K562 (cell line): ENCODE results near the gene LMAN2. TPM values are rescaled to one million over a fixed set of nuclear protein-coding genes. Genes with fewer than 3 reads are reported as not detected.

Experiments
- CBFA2T2 ChIP-seq: fragments of 450-650 bp; conservative IDR thresholded peaks from 2 replicates; pipeline ENCODE4 v1.6.1; 2017; ENCODE audit warnings: mild to moderate bottlenecking
- DACH1 ChIP-seq: fragments of 450-650 bp; IDR thresholded peaks from 2 replicates; pipeline ENCODE4 v1.6.1; 2018; ENCODE audit not compliant: partially characterized antibody
- DIDO1 ChIP-seq: fragments of 450-650 bp; IDR thresholded peaks from 2 replicates; pipeline ENCODE4 v1.6.1; 2016; ENCODE audit warnings: low read depth, missing biosample characterization, missing genetic modification characterization
- ELF4 ChIP-seq: fragments of 450-650 bp; formaldehyde crosslinking; IDR thresholded peaks from 2 replicates; pipeline ENCODE4 v1.4.0; 2022; ENCODE audit warnings: missing genetic modification characterization
- HLTF ChIP-seq: fragments of 450-650 bp; IDR thresholded peaks from 2 replicates; pipeline ENCODE4 v1.6.1; 2016
- HMG20A ChIP-seq: fragments of 450-650 bp; formaldehyde crosslinking; conservative IDR thresholded peaks from 2 replicates; pipeline ENCODE4 v1.4.0; 2020; ENCODE audit warnings: mild to moderate bottlenecking, mixed read lengths
- ILF3 ChIP-seq: fragments of 450-650 bp; IDR thresholded peaks from 2 replicates; pipeline ENCODE4 v1.6.1; 2018; ENCODE audit warnings: antibody characterized with exemption, mild to moderate bottlenecking, moderate library complexity, borderline replicate concordance
- MIER1 ChIP-seq: fragments of 450-650 bp; IDR thresholded peaks from 2 replicates; pipeline ENCODE4 v1.6.1; 2016; ENCODE audit warnings: antibody characterized with exemption, mild to moderate bottlenecking, low read depth
- NCOA4 ChIP-seq: fragments of 450-650 bp; IDR thresholded peaks from 2 replicates; pipeline ENCODE4 v1.6.1; 2018; ENCODE audit warnings: mild to moderate bottlenecking; ENCODE audit not compliant: partially characterized antibody
- POLR2G ChIP-seq: fragments of 200-400 bp; formaldehyde crosslinking; IDR thresholded peaks from 2 replicates; pipeline ENCODE4 v1.6.1; 2017; ENCODE audit warnings: low read depth, mild to moderate bottlenecking, antibody characterized with exemption, low read length, moderate library complexity
- RAD21 ChIP-seq, 2 experiments: fragments of 250-450 bp in 1 of 2; fragments of 450-650 bp in 1 of 2; sonication (Bioruptor Pico) in 1 of 2; formaldehyde crosslinking in 1 of 2; IDR thresholded peaks in 1 of 2; conservative IDR thresholded peaks in 1 of 2; 2 replicates each; pipeline versions ENCODE4 v1.4.0 to v1.8.0; 2020 to 2022; ENCODE audit warnings: mild to moderate bottlenecking in 2 of 2, moderate library complexity in 1 of 2
- STAG1 ChIP-seq: sonication (generic); formaldehyde crosslinking; IDR thresholded peaks from 2 replicates; pipeline ENCODE4 v1.5.0; 2020; ENCODE audit warnings: missing genetic modification reagents, borderline replicate concordance
- TAF9B ChIP-seq: fragments of 450-650 bp; IDR thresholded peaks from 2 replicates; pipeline ENCODE4 v1.6.1; 2018; ENCODE audit warnings: mild to moderate bottlenecking; ENCODE audit not compliant: partially characterized antibody
- TEAD4 ChIP-seq, 2 experiments: sonication (generic) in 1 of 2; formaldehyde crosslinking in 1 of 2; IDR thresholded peaks; 2 replicates each; pipeline versions ENCODE4 v1.6.1 to v1.8.0; 2012 to 2022; ENCODE audit warnings: borderline replicate concordance in 1 of 2, inconsistent platforms in 1 of 2, low read length in 1 of 2, mild to moderate bottlenecking in 1 of 2, missing genetic modification reagents in 1 of 2
- ZC3H11A ChIP-seq: IDR thresholded peaks from 2 replicates; pipeline ENCODE4 v1.6.1; 2012; ENCODE audit warnings: low read depth, low read length, improper control_type of control experiment
- ZNF143 ChIP-seq: sonication (generic); formaldehyde crosslinking; IDR thresholded peaks from 2 replicates; pipeline ENCODE4 v1.9.0; 2022; ENCODE audit warnings: mild to moderate bottlenecking, missing genetic modification reagents
- ZNF184 ChIP-seq: sonication (generic); formaldehyde crosslinking; IDR thresholded peaks from 2 replicates; pipeline ENCODE4 v1.5.0; 2020; ENCODE audit warnings: missing genetic modification reagents
- polyA plus RNA-seq, 8 experiments: library from polyadenylated mRNA; depleted of rRNA in 4 of 8; stranded (reverse) in 5 of 8; unstranded in 3 of 8; fragments of >200 nt; fragmentation: Nextera tagmentation in 2 of 8; fragmentation: Illumina TruSeq in 1 of 8; extraction: Ambion mirVana in 2 of 8; extraction: Trizol in 1 of 8; gene quantifications; 2 replicates each; pipeline versions ENCODE4 v1.2.1 to v1.2.3, GENCODE V29; 2011 to 2014; ENCODE audit warnings: inconsistent platforms in 1 of 8, missing spikeins in 1 of 8
- total RNA-seq, 7 experiments: library from RNA; depleted of rRNA in 6 of 7; stranded (reverse); fragments of >200 nt in 6 of 7; fragmentation: Illumina TruSeq in 2 of 7; extraction: Trizol in 2 of 7; gene quantifications; 2 replicates each; pipeline versions ENCODE4 v1.2.1 to v1.2.3, GENCODE V29; 2011 to 2021; ENCODE audit warnings: low replicate concordance in 1 of 7
- TF ChIP-seq, protein P1 (sequence below): sonication (generic); formaldehyde crosslinking; IDR thresholded peaks from 2 replicates; pipeline ENCODE4 v1.8.1; 2023; ENCODE audit warnings: mild to moderate bottlenecking, missing genetic modification reagents
- TF ChIP-seq, protein P2 (sequence below): conservative IDR thresholded peaks from 2 replicates; pipeline ENCODE4 v1.6.1; 2011; ENCODE audit warnings: low read depth, mild to moderate bottlenecking, low read length; ENCODE audit not compliant: control insufficient read depth
- TF ChIP-seq, protein P3 (sequence below), 3 experiments: fragments of 200-800 bp in 1 of 3; fragments of 250-450 bp in 1 of 3; fragments of 450-650 bp in 1 of 3; sonication (Bioruptor Pico) in 1 of 3; sonication (Bioruptor generic) in 1 of 3; formaldehyde crosslinking in 1 of 3; IDR thresholded peaks; 2 replicates each; pipeline versions ENCODE4 v1.6.1 to v1.8.0; 2016 to 2022; ENCODE audit warnings: mild to moderate bottlenecking in 2 of 3, missing genetic modification characterization in 2 of 3, missing compliant biosample characterization in 1 of 3, moderate library complexity in 1 of 3

The LMAN2 gene
- total and polyA plus RNA-seq, 9 of the 15 experiments (the other 6 are each of a cell fraction or from before 2014, with no cell fraction given) = 2.7 to 254 (median 136) TPM

DNA sequence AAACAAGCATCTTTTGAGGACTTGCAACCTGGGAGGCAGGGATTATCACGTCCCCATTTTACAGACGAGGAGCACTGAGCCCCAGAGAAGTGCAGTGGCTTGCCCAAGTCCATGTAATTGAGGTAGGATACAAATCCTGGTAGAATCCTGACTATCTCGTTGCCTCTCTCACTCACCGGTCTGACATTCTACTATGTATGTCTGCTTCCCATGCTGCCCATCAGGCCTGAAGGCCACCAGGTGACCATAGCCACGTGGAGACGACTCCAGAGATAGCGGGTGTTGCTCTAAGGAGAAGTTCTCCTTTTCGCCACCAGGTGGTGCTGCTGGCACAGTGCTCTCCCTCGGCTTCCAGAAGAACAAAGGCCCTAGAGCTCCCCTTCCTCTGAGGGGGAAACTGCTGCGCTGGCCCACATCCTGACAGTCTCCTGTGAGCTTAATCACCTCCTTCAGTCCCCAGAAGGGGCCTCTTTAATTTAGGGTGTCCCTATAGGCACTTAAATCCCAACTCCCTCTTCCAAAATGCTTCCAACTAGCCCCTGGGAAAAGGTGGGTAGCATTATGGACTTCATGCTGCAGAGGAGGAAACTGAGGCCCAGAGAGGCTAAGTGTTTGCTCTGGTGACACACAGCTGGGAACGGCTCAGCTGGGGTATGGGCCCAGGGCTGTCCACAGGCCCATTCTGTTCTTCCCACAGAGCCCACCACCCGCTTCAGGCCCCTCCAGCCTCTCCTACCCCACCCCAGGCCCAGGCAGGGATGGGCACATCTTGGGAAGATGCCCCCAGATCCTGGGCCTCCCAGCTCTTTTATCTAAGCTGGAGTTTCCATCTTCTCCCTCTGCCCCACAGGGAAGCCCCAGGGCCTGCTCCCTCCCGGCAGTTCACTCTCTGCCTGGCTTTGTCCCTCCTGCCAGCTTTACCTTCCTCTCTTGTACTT is 39.2 kb upstream of the LMAN2 start (continued):
- no peak for TF ChIP-seq ILF3
- TF ChIP-seq NCOA4 = no peak
- TF ChIP-seq STAG1 = peak; percentile 54; the same call in 1 of the 2 replicates
- no peak for TF ChIP-seq MIER1
- no peak for TF ChIP-seq HLTF
- TF ChIP-seq ZNF143 (CRISPR knock-in tag) = no peak
- no peak for TF ChIP-seq HMG20A (CRISPR knock-in tag)
- no peak for TF ChIP-seq POLR2G
- TF ChIP-seq, protein P1, sequence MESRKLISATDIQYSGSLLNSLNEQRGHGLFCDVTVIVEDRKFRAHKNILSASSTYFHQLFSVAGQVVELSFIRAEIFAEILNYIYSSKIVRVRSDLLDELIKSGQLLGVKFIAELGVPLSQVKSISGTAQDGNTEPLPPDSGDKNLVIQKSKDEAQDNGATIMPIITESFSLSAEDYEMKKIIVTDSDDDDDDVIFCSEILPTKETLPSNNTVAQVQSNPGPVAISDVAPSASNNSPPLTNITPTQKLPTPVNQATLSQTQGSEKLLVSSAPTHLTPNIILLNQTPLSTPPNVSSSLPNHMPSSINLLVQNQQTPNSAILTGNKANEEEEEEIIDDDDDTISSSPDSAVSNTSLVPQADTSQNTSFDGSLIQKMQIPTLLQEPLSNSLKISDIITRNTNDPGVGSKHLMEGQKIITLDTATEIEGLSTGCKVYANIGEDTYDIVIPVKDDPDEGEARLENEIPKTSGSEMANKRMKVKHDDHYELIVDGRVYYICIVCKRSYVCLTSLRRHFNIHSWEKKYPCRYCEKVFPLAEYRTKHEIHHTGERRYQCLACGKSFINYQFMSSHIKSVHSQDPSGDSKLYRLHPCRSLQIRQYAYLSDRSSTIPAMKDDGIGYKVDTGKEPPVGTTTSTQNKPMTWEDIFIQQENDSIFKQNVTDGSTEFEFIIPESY (CRISPR knock-in tag) = peak; percentile 32; the same call in 1 of the 2 replicates
- no peak for TF ChIP-seq DACH1
- TF ChIP-seq, protein P2, sequence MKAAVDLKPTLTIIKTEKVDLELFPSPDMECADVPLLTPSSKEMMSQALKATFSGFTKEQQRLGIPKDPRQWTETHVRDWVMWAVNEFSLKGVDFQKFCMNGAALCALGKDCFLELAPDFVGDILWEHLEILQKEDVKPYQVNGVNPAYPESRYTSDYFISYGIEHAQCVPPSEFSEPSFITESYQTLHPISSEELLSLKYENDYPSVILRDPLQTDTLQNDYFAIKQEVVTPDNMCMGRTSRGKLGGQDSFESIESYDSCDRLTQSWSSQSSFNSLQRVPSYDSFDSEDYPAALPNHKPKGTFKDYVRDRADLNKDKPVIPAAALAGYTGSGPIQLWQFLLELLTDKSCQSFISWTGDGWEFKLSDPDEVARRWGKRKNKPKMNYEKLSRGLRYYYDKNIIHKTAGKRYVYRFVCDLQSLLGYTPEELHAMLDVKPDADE = no peak
- TF ChIP-seq TAF9B = no peak
- TF ChIP-seq CBFA2T2 = peak; percentile 59
- TF ChIP-seq TEAD4 (IDR thresholded peaks at IDR 0.05; ENCODE audit: low read length) = no peak
- TF ChIP-seq TEAD4 (CRISPR knock-in tag; IDR thresholded peaks at IDR 0.05; ENCODE audit: borderline replicate concordance) = no peak
- TF ChIP-seq ZC3H11A = 0 out of 2 replicates have a peak, but pooled peaks have one; percentile 20
- TF ChIP-seq ZNF184 = no peak
- TF ChIP-seq ELF4 (CRISPR knock-in tag) = no peak
- TF ChIP-seq, protein P3, sequence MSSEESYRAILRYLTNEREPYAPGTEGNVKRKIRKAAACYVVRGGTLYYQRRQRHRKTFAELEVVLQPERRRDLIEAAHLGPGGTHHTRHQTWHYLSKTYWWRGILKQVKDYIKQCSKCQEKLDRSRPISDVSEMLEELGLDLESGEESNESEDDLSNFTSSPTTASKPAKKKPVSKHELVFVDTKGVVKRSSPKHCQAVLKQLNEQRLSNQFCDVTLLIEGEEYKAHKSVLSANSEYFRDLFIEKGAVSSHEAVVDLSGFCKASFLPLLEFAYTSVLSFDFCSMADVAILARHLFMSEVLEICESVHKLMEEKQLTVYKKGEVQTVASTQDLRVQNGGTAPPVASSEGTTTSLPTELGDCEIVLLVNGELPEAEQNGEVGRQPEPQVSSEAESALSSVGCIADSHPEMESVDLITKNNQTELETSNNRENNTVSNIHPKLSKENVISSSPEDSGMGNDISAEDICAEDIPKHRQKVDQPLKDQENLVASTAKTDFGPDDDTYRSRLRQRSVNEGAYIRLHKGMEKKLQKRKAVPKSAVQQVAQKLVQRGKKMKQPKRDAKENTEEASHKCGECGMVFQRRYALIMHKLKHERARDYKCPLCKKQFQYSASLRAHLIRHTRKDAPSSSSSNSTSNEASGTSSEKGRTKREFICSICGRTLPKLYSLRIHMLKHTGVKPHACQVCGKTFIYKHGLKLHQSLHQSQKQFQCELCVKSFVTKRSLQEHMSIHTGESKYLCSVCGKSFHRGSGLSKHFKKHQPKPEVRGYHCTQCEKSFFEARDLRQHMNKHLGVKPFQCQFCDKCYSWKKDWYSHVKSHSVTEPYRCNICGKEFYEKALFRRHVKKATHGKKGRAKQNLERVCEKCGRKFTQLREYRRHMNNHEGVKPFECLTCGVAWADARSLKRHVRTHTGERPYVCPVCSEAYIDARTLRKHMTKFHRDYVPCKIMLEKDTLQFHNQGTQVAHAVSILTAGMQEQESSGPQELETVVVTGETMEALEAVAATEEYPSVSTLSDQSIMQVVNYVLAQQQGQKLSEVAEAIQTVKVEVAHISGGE (CRISPR knock-in tag; IDR thresholded peaks at IDR 0.05) = no peak
- TF ChIP-seq RAD21 (CRISPR knock-in tag; conservative IDR thresholded peaks at IDR 0.05 in 1 of 2, IDR thresholded peaks at IDR 0.05 in 1 of 2) = peak; percentile 84 to 93
- TF ChIP-seq DIDO1 (tag) = no peak
